Measurements from ENCODE around the gene NYAP2. TPM values are rescaled to one million over a fixed set of nuclear protein-coding genes. Genes with fewer than 3 reads are reported as not detected.

The NYAP2 gene
- total and polyA plus RNA-seq, 2 donors (not counting 1 experiment from before 2014, with no cell fraction given): not detected

DNA sequence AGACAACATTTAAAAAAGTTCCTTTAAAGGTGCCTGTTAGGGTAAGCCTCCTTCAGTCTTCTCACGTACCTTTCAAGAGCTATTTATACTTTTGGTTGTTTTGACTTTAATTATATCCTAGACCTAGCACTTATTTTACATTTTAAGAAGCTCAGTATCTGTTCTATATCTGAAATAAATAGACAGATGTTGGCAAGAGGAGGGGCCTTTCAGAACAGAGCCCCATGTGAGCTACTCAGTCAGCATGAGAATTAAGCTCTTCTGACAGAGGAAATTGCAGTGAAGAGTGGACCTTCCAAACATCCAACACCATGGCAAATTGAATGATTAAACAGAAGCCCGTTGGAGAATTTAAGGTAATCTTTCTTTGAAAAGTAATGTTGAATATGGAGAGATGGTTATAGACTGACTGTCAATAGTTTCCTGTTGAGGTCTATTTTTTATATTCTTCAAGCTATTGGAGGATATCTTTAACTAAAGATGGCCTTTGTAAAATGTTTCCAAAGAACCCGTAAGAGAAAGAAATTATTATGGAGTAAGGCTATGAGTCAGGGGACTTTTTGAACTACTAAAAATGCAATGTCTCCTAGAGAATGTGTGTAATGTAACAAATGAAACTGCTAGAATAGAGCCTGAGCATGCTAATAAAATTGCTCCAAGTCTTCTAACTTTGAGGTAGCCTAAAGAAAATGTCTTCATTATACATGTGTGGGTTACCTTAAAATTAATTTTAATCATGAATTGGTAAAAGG lies 17.3 kb downstream of the NYAP2 start:
- no peak overlapping the region for H3K9ac ChIP-seq (ENCODE audit: insufficient read depth, low read length)
- no peak overlapping the region for H3K4me2 ChIP-seq (ENCODE audit: extremely low read depth, insufficient read depth, low read length)
- no peaks in the 10 kb centered on the region for H4K20me1 ChIP-seq (ENCODE audit: control insufficient read depth, extremely low read depth, insufficient read depth, low read length)
- no peak overlapping the region for H3K4me3 ChIP-seq (replicated peaks in 1 of 4; ENCODE audit: control extremely low read depth in 1 of 4, insufficient read depth in 1 of 4, low read depth in 3 of 4, low read length in 4 of 4)
- DNase-seq (ENCODE audit: low read depth in 2 of 2): no peak
- no peaks in the 10 kb centered on the region for H3K9me3 ChIP-seq (ENCODE audit: control insufficient read depth, insufficient read depth, low read depth, low read length)
- H3K79me2 ChIP-seq (ENCODE audit: control insufficient read depth, insufficient read depth, low read length): no peaks in the 10 kb centered on the region
- no peaks in the 10 kb centered on the region for H3K36me3 ChIP-seq (ENCODE audit: control insufficient read depth, insufficient read depth, low read length)
- H3K27me3 ChIP-seq (ENCODE audit: control insufficient read depth, insufficient read depth, low read length): no peaks in the 10 kb centered on the region
- no peak for TF ChIP-seq EZH2 (IDR thresholded peaks at IDR 0.05; ENCODE audit: low read length, missing control alignments)
- TF ChIP-seq, protein P1, sequence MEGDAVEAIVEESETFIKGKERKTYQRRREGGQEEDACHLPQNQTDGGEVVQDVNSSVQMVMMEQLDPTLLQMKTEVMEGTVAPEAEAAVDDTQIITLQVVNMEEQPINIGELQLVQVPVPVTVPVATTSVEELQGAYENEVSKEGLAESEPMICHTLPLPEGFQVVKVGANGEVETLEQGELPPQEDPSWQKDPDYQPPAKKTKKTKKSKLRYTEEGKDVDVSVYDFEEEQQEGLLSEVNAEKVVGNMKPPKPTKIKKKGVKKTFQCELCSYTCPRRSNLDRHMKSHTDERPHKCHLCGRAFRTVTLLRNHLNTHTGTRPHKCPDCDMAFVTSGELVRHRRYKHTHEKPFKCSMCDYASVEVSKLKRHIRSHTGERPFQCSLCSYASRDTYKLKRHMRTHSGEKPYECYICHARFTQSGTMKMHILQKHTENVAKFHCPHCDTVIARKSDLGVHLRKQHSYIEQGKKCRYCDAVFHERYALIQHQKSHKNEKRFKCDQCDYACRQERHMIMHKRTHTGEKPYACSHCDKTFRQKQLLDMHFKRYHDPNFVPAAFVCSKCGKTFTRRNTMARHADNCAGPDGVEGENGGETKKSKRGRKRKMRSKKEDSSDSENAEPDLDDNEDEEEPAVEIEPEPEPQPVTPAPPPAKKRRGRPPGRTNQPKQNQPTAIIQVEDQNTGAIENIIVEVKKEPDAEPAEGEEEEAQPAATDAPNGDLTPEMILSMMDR (conservative IDR thresholded peaks at IDR 0.05 in 1 of 2, IDR thresholded peaks at IDR 0.05 in 1 of 2; ENCODE audit: low read depth in 1 of 2, low read length in 2 of 2): no peak
- H2AFZ ChIP-seq (ENCODE audit: low read length): no peak overlapping the region
- no peaks in the 10 kb centered on the region for H3K4me1 ChIP-seq (ENCODE audit: control insufficient read depth, extremely low read depth, insufficient read depth, low read length)
- H3K27ac ChIP-seq (ENCODE audit: insufficient read depth, low read length): no peak overlapping the region

DNA sequence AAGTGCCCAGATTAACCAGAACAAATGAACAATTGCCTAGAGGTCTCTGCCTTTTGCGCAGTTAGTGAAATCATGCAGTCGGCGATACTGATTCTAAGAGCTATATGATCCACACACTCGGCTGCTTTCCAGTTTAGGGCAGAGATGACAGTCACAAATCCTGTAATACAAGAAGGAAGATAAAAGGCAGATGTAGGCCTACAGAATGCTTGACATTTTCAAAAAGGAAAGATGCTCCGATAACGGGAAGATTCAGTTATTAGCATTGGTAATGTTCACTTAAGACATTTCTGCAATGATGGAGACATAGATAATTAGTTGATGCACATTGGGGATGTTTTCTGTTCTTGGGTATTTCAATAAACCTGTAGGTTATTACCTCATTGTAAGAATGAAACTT lies 19.5 kb downstream of the NYAP2 start:
- H2AFZ ChIP-seq (ENCODE audit: low read length): no peak overlapping the region
- no peaks in the 10 kb centered on the region for H3K27me3 ChIP-seq (ENCODE audit: control insufficient read depth, insufficient read depth, low read length)
- no peak overlapping the region for H3K9ac ChIP-seq (ENCODE audit: insufficient read depth, low read length)
- no peaks in the 10 kb centered on the region for H3K4me1 ChIP-seq (ENCODE audit: control insufficient read depth, extremely low read depth, insufficient read depth, low read length)
- H3K4me2 ChIP-seq (ENCODE audit: extremely low read depth, insufficient read depth, low read length): no peak overlapping the region
- H3K36me3 ChIP-seq (ENCODE audit: control insufficient read depth, insufficient read depth, low read length): no peaks in the 10 kb centered on the region
- no peaks in the 10 kb centered on the region for H3K79me2 ChIP-seq (ENCODE audit: control insufficient read depth, insufficient read depth, low read length)
- TF ChIP-seq, protein P1 (conservative IDR thresholded peaks at IDR 0.05 in 1 of 2, IDR thresholded peaks at IDR 0.05 in 1 of 2; ENCODE audit: low read depth in 1 of 2, low read length in 2 of 2): no peak
- no peak for TF ChIP-seq EZH2 (IDR thresholded peaks at IDR 0.05; ENCODE audit: low read length, missing control alignments)
- H4K20me1 ChIP-seq (ENCODE audit: control insufficient read depth, extremely low read depth, insufficient read depth, low read length): no peaks in the 10 kb centered on the region
- H3K27ac ChIP-seq (ENCODE audit: insufficient read depth, low read length): no peak overlapping the region
- no peaks in the 10 kb centered on the region for H3K9me3 ChIP-seq (ENCODE audit: control insufficient read depth, insufficient read depth, low read depth, low read length)
- no peak overlapping the region for H3K4me3 ChIP-seq (replicated peaks in 1 of 4; ENCODE audit: control extremely low read depth in 1 of 4, insufficient read depth in 1 of 4, low read depth in 3 of 4, low read length in 4 of 4)
- DNase-seq (ENCODE audit: low read depth in 2 of 2): no peak

DNA sequence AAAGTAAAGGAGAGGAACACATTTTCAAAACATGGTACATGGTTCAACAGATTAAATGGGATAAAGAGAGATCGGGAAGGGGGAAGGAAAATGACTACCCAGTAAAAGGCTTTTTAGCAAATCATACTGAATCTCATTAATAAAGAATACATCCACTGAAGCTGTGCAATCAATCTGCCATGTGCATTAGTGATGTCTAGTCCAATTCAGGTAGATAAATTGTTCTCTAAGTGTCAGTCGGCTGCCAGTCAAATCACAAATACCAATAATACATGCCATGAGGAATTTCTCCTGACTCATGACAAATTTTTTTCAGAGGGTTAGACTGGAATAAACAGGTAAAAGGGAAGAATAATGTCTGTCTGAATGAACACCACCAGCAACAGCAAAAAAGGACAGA lies 22.6 kb downstream of the NYAP2 start:
- Histone ChIP-seq H3K79me2 (ENCODE audit: control insufficient read depth, insufficient read depth, low read length) (no peaks in the 10 kb centered on the region), H3K27ac (ENCODE audit: insufficient read depth, low read length) (no peak overlapping the region), H3K4me2 (ENCODE audit: extremely low read depth, insufficient read depth, low read length) (no peak overlapping the region), H3K27me3 (ENCODE audit: control insufficient read depth, insufficient read depth, low read length) (no peaks in the 10 kb centered on the region), H4K20me1 (ENCODE audit: control insufficient read depth, extremely low read depth, insufficient read depth, low read length) (no peaks in the 10 kb centered on the region), H3K36me3 (ENCODE audit: control insufficient read depth, insufficient read depth, low read length) (no peaks in the 10 kb centered on the region), H2AFZ (ENCODE audit: low read length) (no peak overlapping the region), H3K9me3 (ENCODE audit: control insufficient read depth, insufficient read depth, low read depth, low read length) (no peaks in the 10 kb centered on the region), H3K9ac (ENCODE audit: insufficient read depth, low read length) (no peak overlapping the region), H3K4me3 (replicated peaks in 1 of 4; ENCODE audit: control extremely low read depth in 1 of 4, insufficient read depth in 1 of 4, low read depth in 3 of 4, low read length in 4 of 4) (no peak overlapping the region), H3K4me1 (ENCODE audit: control insufficient read depth, extremely low read depth, insufficient read depth, low read length) (no peaks in the 10 kb centered on the region)
- TF ChIP-seq EZH2 (IDR thresholded peaks at IDR 0.05; ENCODE audit: low read length, missing control alignments): no peak
- TF ChIP-seq, protein P1 (conservative IDR thresholded peaks at IDR 0.05 in 1 of 2, IDR thresholded peaks at IDR 0.05 in 1 of 2; ENCODE audit: low read depth in 1 of 2, low read length in 2 of 2): no peak
- DNase-seq (ENCODE audit: low read depth in 2 of 2): no peak
